ENCODE results near the gene FAM3B.

GRCh38 chr21:41387042-41387819, 70.6 kb downstream of the FAM3B start:
- TF ChIP-seq, protein P1, sequence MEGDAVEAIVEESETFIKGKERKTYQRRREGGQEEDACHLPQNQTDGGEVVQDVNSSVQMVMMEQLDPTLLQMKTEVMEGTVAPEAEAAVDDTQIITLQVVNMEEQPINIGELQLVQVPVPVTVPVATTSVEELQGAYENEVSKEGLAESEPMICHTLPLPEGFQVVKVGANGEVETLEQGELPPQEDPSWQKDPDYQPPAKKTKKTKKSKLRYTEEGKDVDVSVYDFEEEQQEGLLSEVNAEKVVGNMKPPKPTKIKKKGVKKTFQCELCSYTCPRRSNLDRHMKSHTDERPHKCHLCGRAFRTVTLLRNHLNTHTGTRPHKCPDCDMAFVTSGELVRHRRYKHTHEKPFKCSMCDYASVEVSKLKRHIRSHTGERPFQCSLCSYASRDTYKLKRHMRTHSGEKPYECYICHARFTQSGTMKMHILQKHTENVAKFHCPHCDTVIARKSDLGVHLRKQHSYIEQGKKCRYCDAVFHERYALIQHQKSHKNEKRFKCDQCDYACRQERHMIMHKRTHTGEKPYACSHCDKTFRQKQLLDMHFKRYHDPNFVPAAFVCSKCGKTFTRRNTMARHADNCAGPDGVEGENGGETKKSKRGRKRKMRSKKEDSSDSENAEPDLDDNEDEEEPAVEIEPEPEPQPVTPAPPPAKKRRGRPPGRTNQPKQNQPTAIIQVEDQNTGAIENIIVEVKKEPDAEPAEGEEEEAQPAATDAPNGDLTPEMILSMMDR (IDR thresholded peaks at IDR 0.05) = no peak
- no peak for TF ChIP-seq POLR2A (IDR thresholded peaks at IDR 0.05)

Data from lower leg skin (tissue), 3 donors.